Activated CD4-positive, alpha-beta T cell treated with anti-CD3 and anti-CD28 coated beads, Interleukin-2, amount 10 ng/mL, durations not matched to agents 7 days and 5 days (primary cell): ENCODE results near the gene EIF5B. TPM values are rescaled to one million over a fixed set of nuclear protein-coding genes. Genes with fewer than 3 reads are reported as not detected.

Source experiments
- CTCF ChIA-PET: fragments of 350-600 bp; sonication (Branson Sonifier 250); formaldehyde crosslinking; loops from one replicate; lab custom pipeline; 2021; ENCODE audit warnings: antibody characterized with exemption; lab: Charles Lee
- POLR2A ChIA-PET: fragments of 350-600 bp; sonication (Branson Sonifier 250); formaldehyde crosslinking; loops from one replicate; lab custom pipeline; 2021; ENCODE audit warnings: antibody characterized with exemption; lab: Charles Lee
- DNase-seq: peaks from one replicate; pipeline ENCODE4 v3.0.0-alpha.2; 2020
- H3K27ac Mint-ChIP-seq: one replicate; pipeline ENCODE4 v1.8.0; 2021; ENCODE audit warnings: mild to moderate bottlenecking, moderate library complexity, mixed read lengths
- H3K27me3 Mint-ChIP-seq: one replicate; pipeline ENCODE4 v1.8.0; 2021; ENCODE audit warnings: mixed read lengths
- H3K36me3 Mint-ChIP-seq: one replicate; pipeline ENCODE4 v1.8.0; 2021; ENCODE audit warnings: low read depth, mixed read lengths
- H3K4me1 Mint-ChIP-seq: one replicate; pipeline ENCODE4 v1.8.0; 2021; ENCODE audit warnings: mixed read lengths
- H3K4me3 Mint-ChIP-seq: one replicate; pipeline ENCODE4 v1.8.0; 2021; ENCODE audit warnings: mild to moderate bottlenecking, moderate library complexity, mixed read lengths
- H3K9me3 Mint-ChIP-seq: one replicate; pipeline ENCODE4 v1.8.0; 2021; ENCODE audit warnings: mixed read lengths
- total RNA-seq, 2 experiments: library from RNA; stranded (reverse); gene quantifications; one replicate each; pipeline ENCODE4 v1.2.3, GENCODE V29; 2021

Gene EIF5B
- total RNA-seq, 2 experiments from 2014 or later, result 40.2 to 47.0 TPM

DNA sequence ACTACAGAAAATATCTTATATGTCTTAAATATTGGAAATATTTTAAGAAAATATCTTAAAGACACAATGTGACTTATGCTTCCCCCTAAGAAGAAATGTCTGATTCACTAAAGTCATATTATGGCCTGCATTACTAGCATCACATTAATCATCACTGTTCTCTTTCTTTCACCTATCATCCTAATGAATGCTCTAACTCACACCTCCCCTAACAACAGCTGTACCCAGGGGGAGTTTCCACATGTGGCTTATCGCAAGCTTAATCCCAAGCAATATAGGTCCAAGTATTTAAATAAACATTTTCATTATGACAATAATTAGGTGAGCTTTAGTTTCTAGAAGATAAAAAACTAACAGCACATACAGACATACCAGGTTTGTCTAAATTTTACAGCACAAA lies 113.0 kb downstream of the EIF5B start:
- no peak overlapping the region for H3K4me3 Mint-ChIP-seq
- peaks cover 35% of the 10 kb centered on the region for H3K36me3 Mint-ChIP-seq
- H3K27ac Mint-ChIP-seq, result no peak overlapping the region
- H3K9me3 Mint-ChIP-seq, result no peaks in the 10 kb centered on the region
- H3K4me1 Mint-ChIP-seq, result peaks cover 5% of the 10 kb centered on the region
- H3K27me3 Mint-ChIP-seq, result no peaks in the 10 kb centered on the region
- ChIA-PET CTCF (interaction anchor here (1.5 kb wide), 1 partner anchor 9 kb away, joined by 8 read pairs; no protein-coding TSS in a partner anchor), POLR2A (interaction anchor here (0.7 kb wide), 1 partner anchor 32 kb away, joined by 3 read pairs; no protein-coding TSS in a partner anchor)
- DNase-seq, result no peak

Other genes with a start within 250 kb of the EIF5B start
- 1 to 10 TPM in 1 of 2 experiments, under 1 TPM in 1; 0.72 to 1.2 TPM for gene C2orf15, start 195.7 kb upstream of the EIF5B start, total RNA-seq
- gene TSGA10, start 182.4 kb upstream of the EIF5B start, total RNA-seq, result 1 to 10 TPM; 6.6 to 8.1 TPM
- gene LIPT1, start 182.4 kb upstream of the EIF5B start, total RNA-seq, result 1 to 10 TPM; 8.5 to 9.9 TPM
- 10 to 100 TPM; 59.2 to 68.0 TPM for gene MITD1, start 156.3 kb upstream of the EIF5B start, total RNA-seq
- gene MRPL30, start 156.2 kb upstream of the EIF5B start, total RNA-seq, result 10 to 100 TPM; 22.6 to 23.9 TPM
- gene LYG2, start 81.7 kb upstream of the EIF5B start, total RNA-seq, result not detected
- 1 to 10 TPM; 1.3 to 1.6 TPM for gene LYG1, start 36.2 kb upstream of the EIF5B start, total RNA-seq
- gene TXNDC9, start 1.1 kb upstream of the EIF5B start, total RNA-seq, result 10 to 100 TPM; 31.4 to 33.6 TPM
- gene REV1, start 152.6 kb downstream of the EIF5B start, total RNA-seq, result 10 to 100 TPM; 37.4 to 40.7 TPM